ENCODE results near the gene ARHGEF33.

The ARHGEF33 gene

GRCh38 chr2:38966006-38966405 is 76.3 kb downstream of the ARHGEF33 start:
- no peak for DNase-seq

GRCh38 chr2:38966678-38967077 is 77.0 kb downstream of the ARHGEF33 start:
- no peak for DNase-seq

GRCh38 chr2:38968021-38968420 is 78.3 kb downstream of the ARHGEF33 start:
- no peak for DNase-seq

GRCh38 chr2:38971377-38971776 is 81.7 kb downstream of the ARHGEF33 start:
- DNase-seq, result no peak

- DNase-seq, result no peak
These were observed 83.6 kb downstream of the ARHGEF33 start for GRCh38 chr2:38973266-38973665.

- no peak for DNase-seq
These were observed 85.4 kb downstream of the ARHGEF33 start for GRCh38 chr2:38975042-38975441.

GRCh38 chr2:38977047-38977446 is 87.4 kb downstream of the ARHGEF33 start:
- DNase-seq, result no peak

GRCh38 chr2:38978296-38978903 is 88.7 kb downstream of the ARHGEF33 start:
- DNase-seq, result no peak

GRCh38 chr2:38978908-38979307 is 89.2 kb downstream of the ARHGEF33 start:
- DNase-seq, result no peak

- DNase-seq, result no peak
These were observed 91.5 kb downstream of the ARHGEF33 start for GRCh38 chr2:38981003-38981669.

- no peak for DNase-seq
These were observed 92.1 kb downstream of the ARHGEF33 start for GRCh38 chr2:38981670-38982357.

GRCh38 chr2:38982498-38982897 is 92.8 kb downstream of the ARHGEF33 start:
- no peak for DNase-seq

- DNase-seq, result no peak
These were observed 99.0 kb downstream of the ARHGEF33 start for GRCh38 chr2:38988716-38989115.

- DNase-seq, result no peak
These were observed 102.2 kb downstream of the ARHGEF33 start for GRCh38 chr2:38991899-38992298.

- no peak for DNase-seq
These were observed 108.1 kb downstream of the ARHGEF33 start for GRCh38 chr2:38997781-38998180.

- no peak for DNase-seq
These were observed 110.9 kb downstream of the ARHGEF33 start for GRCh38 chr2:39000552-39000951.

GRCh38 chr2:39007875-39008504 is 118.3 kb downstream of the ARHGEF33 start:
- DNase-seq, result no peak

GRCh38 chr2:39008665-39009064 is 119.0 kb downstream of the ARHGEF33 start:
- no peak for DNase-seq

GRCh38 chr2:39013871-39014270 is 124.2 kb downstream of the ARHGEF33 start:
- no peak for DNase-seq

GRCh38 chr2:39015424-39015823 is 125.7 kb downstream of the ARHGEF33 start:
- no peak for DNase-seq

GRCh38 chr2:39017334-39017733 is 127.7 kb downstream of the ARHGEF33 start:
- DNase-seq, result no peak

GRCh38 chr2:39018638-39019037 is 129.0 kb downstream of the ARHGEF33 start:
- DNase-seq, result no peak

- DNase-seq, result no peak
These were observed 130.7 kb downstream of the ARHGEF33 start for GRCh38 chr2:39020383-39020782.

All from NCI-H2081 treated with DMSO at 0.1 percent for 48 hours (cell line).